HepG2 (cell line): ENCODE data around the gene KPNA3. TPM values are rescaled to one million over a fixed set of nuclear protein-coding genes. Genes with fewer than 3 reads are reported as not detected.
A peak's percentile ranks its signal among the peaks of the same experiment; 100 is the strongest.

Experiments used
- ATF7-NPFF ChIP-seq: sonication (generic); formaldehyde crosslinking; IDR thresholded peaks from 2 replicates; pipeline ENCODE4 v1.8.1; 2023; ENCODE audit warnings: mild to moderate bottlenecking, low read depth, missing genetic modification reagents, moderate library complexity
- E2F5 ChIP-seq: sonication (generic); formaldehyde crosslinking; conservative IDR thresholded peaks from 2 replicates; pipeline ENCODE4 v1.4.0; 2020; ENCODE audit warnings: missing genetic modification reagents
- FIP1L1 ChIP-seq: fragments of 200-400 bp; formaldehyde crosslinking; IDR thresholded peaks from 2 replicates; pipeline ENCODE4 v1.6.1; 2018; ENCODE audit warnings: low read depth, mild to moderate bottlenecking, low read length, moderate library complexity, borderline replicate concordance; ENCODE audit not compliant: insufficient read depth
- IKZF1 ChIP-seq: fragments of 450-650 bp; IDR thresholded peaks from 2 replicates; pipeline ENCODE4 v1.7.1; 2016
- MTF2 ChIP-seq: sonication (generic); formaldehyde crosslinking; IDR thresholded peaks from 2 replicates; pipeline ENCODE4 v1.5.0; 2020; ENCODE audit warnings: missing genetic modification reagents, borderline replicate concordance
- NFIB ChIP-seq: sonication (generic); formaldehyde crosslinking; IDR thresholded peaks from 2 replicates; pipeline ENCODE4 v1.9.0; 2021; ENCODE audit warnings: missing genetic modification reagents, mild to moderate bottlenecking, borderline replicate concordance
- PATZ1 ChIP-seq: sonication (generic); formaldehyde crosslinking; IDR thresholded peaks from 2 replicates; pipeline ENCODE4 v1.4.0; 2020; ENCODE audit warnings: missing genetic modification reagents
- POLR2AphosphoS2 ChIP-seq: IDR thresholded peaks from 2 replicates; pipeline ENCODE4 v1.6.1; 2011; ENCODE audit warnings: low read depth, low read length, improper control_type of control experiment
- SAP130 ChIP-seq: IDR thresholded peaks from 2 replicates; pipeline ENCODE4 v1.6.1; 2016; ENCODE audit warnings: low read depth
- SRY ChIP-seq: sonication (generic); formaldehyde crosslinking; IDR thresholded peaks from 2 replicates; pipeline ENCODE4 v1.8.0; 2022; ENCODE audit warnings: mild to moderate bottlenecking, missing genetic modification reagents
- TCF12 ChIP-seq, 2 experiments: fragments of 450-650 bp in 1 of 2; sonication (generic) in 1 of 2; formaldehyde crosslinking in 1 of 2; IDR thresholded peaks; 2 replicates each; pipeline versions ENCODE4 v1.6.1 to v1.8.0; 2017 to 2022; ENCODE audit warnings: antibody characterized with exemption in 1 of 2, mild to moderate bottlenecking in 1 of 2, missing genetic modification reagents in 1 of 2, moderate library complexity in 1 of 2
- ZBTB38 ChIP-seq: sonication (generic); formaldehyde crosslinking; IDR thresholded peaks from 2 replicates; pipeline ENCODE4 v1.5.1; 2020; ENCODE audit warnings: mild to moderate bottlenecking, missing genetic modification reagents
- ZFP82 ChIP-seq: sonication (generic); formaldehyde crosslinking; IDR thresholded peaks from 2 replicates; pipeline ENCODE4 v1.5.1; 2020; ENCODE audit warnings: mild to moderate bottlenecking, missing genetic modification reagents, borderline replicate concordance
- ZMYM2 ChIP-seq: sonication (generic); formaldehyde crosslinking; IDR thresholded peaks from 2 replicates; pipeline ENCODE4 v1.8.0; 2022; ENCODE audit warnings: mild to moderate bottlenecking, missing genetic modification reagents
- ZNF280D ChIP-seq: sonication (generic); formaldehyde crosslinking; IDR thresholded peaks from 2 replicates; pipeline ENCODE4 v1.5.1; 2020; ENCODE audit warnings: mild to moderate bottlenecking, missing genetic modification reagents
- ZNF30 ChIP-seq: sonication (generic); formaldehyde crosslinking; IDR thresholded peaks from 2 replicates; pipeline ENCODE4 v1.5.0; 2020; ENCODE audit warnings: mild to moderate bottlenecking, missing genetic modification reagents
- ZNF337 ChIP-seq: sonication (generic); formaldehyde crosslinking; IDR thresholded peaks from 2 replicates; pipeline ENCODE4 v1.5.1; 2020; ENCODE audit warnings: missing genetic modification reagents, low read depth, mild to moderate bottlenecking, borderline replicate concordance
- ZNF781 ChIP-seq: sonication (generic); formaldehyde crosslinking; IDR thresholded peaks from 2 replicates; pipeline ENCODE4 v1.5.1; 2020; ENCODE audit warnings: borderline replicate concordance, mild to moderate bottlenecking, missing genetic modification reagents; ENCODE audit errors: not compliant biosample characterization
- ZNF841 ChIP-seq: sonication (generic); formaldehyde crosslinking; IDR thresholded peaks from 2 replicates; pipeline ENCODE4 v1.8.1; 2023; ENCODE audit warnings: missing genetic modification reagents, borderline replicate concordance
- ZSCAN22 ChIP-seq: sonication (generic); formaldehyde crosslinking; IDR thresholded peaks from 2 replicates; pipeline ENCODE4 v1.4.0; 2020; ENCODE audit warnings: mild to moderate bottlenecking, missing genetic modification reagents
- polyA plus RNA-seq, 8 experiments: library from polyadenylated mRNA; depleted of rRNA in 3 of 8; stranded (reverse) in 7 of 8; unstranded in 1 of 8; fragments of >200 nt; fragmentation: Illumina TruSeq in 4 of 8; extraction: Trizol in 4 of 8; gene quantifications; 2 replicates each; pipeline versions ENCODE4 v1.2.1 to v1.2.3, GENCODE V29; 2011 to 2016; ENCODE audit warnings: low read depth in 4 of 8, missing spikeins in 1 of 8, mixed read lengths in 1 of 8; ENCODE audit not compliant: insufficient read depth in 1 of 8
- total RNA-seq, 5 experiments: library from RNA; depleted of rRNA; stranded (reverse); fragments of >200 nt; fragmentation: Illumina TruSeq; extraction: Trizol; gene quantifications; 2 replicates each; pipeline ENCODE4 v1.2.3, GENCODE V29; 2016; ENCODE audit warnings: low read depth in 1 of 5

Gene KPNA3
- total and polyA plus RNA-seq, 2 of the 13 experiments (the other 11 are each of a cell fraction or from before 2014, with no cell fraction given) = 13.0 to 28.9 TPM

GRCh38 chr13:49690995-49691784 lies 101.3 kb downstream of the KPNA3 start, which contains the start of gene EBPL (continued):
- TF ChIP-seq E2F5 = no peak
- TF ChIP-seq ZNF337 = 0 out of 2 replicates have a peak, but pooled peaks have one; percentile 59
- TF ChIP-seq PATZ1 = peak; percentile 70
- peak; percentile 97 for TF ChIP-seq SRY (CRISPR knock-in tag)
- no peak for TF ChIP-seq POLR2AphosphoS2
- TF ChIP-seq ZNF280D (CRISPR knock-in tag) = peak; percentile 75
- TF ChIP-seq ZFP82 (CRISPR knock-in tag) = peak; percentile 93; the same call in 1 of the 2 replicates
- TF ChIP-seq ATF7-NPFF = peak; percentile 96
- no peak for TF ChIP-seq NFIB (CRISPR knock-in tag)
- no peak for TF ChIP-seq ZSCAN22 (CRISPR knock-in tag)
- TF ChIP-seq IKZF1 = no peak
- TF ChIP-seq ZNF841 (CRISPR knock-in tag) = no peak
- peak; percentile 64; the same call in 1 of the 2 replicates for TF ChIP-seq ZMYM2 (CRISPR knock-in tag)
- no peak for TF ChIP-seq MTF2 (CRISPR knock-in tag)
- TF ChIP-seq SAP130 (CRISPR knock-in tag) = peak; percentile 79
- peak; percentile 82 for TF ChIP-seq ZBTB38 (CRISPR knock-in tag)
- TF ChIP-seq ZNF781 (CRISPR knock-in tag) = peak; percentile 74
- no peak for TF ChIP-seq FIP1L1
- TF ChIP-seq ZNF30 (CRISPR knock-in tag) = peak; percentile 83; the same call in 1 of the 2 replicates
- no peak for TF ChIP-seq TCF12 (IDR thresholded peaks at IDR 0.05)
- TF ChIP-seq TCF12 (CRISPR knock-in tag; IDR thresholded peaks at IDR 0.05) = no peak; the same call in 1 of the 2 replicates
